CD4-positive, alpha-beta T cell treated with Interleukin-2 at 100 ng/mL for 4 hours (primary cell): ENCODE measurements around the gene ARMH4.
"Not testable (repeated sequence)": the region's sequence is repeated elsewhere in the genome, so short reads cannot be mapped to it uniquely, and the experiment has no call there.

ENCODE experiments used
- DNase-seq: peaks from one replicate; pipeline ENCODE4 v3.0.0-alpha.2; 2020; ENCODE audit warnings: low spot score

ARMH4 gene

GRCh38 chr14:58143106-58143505 lies 8.9 kb downstream of the ARMH4 start:
- DNase-seq, result no peak

GRCh38 chr14:58141893-58142292 lies 10.1 kb downstream of the ARMH4 start:
- no peak for DNase-seq

GRCh38 chr14:58138714-58139482 lies 13.1 kb downstream of the ARMH4 start:
- DNase-seq, result no peak

- no peak for DNase-seq
Observed at GRCh38 chr14:58138031-58138713, 13.8 kb downstream of the ARMH4 start.

- DNase-seq, result no peak
Observed at GRCh38 chr14:58133739-58134138, 18.3 kb downstream of the ARMH4 start.

GRCh38 chr14:58131386-58131785 lies 20.6 kb downstream of the ARMH4 start:
- no peak for DNase-seq

GRCh38 chr14:58130116-58130782 lies 21.8 kb downstream of the ARMH4 start:
- no peak for DNase-seq

- DNase-seq, result no peak
Observed at GRCh38 chr14:58129208-58129607, 22.8 kb downstream of the ARMH4 start.

GRCh38 chr14:58128416-58128815 lies 23.6 kb downstream of the ARMH4 start:
- DNase-seq, result no peak

GRCh38 chr14:58122546-58122945 lies 29.5 kb downstream of the ARMH4 start:
- not testable (repeated sequence) for DNase-seq

- DNase-seq, result no peak
Observed at GRCh38 chr14:58121530-58122186, 30.4 kb downstream of the ARMH4 start.

- DNase-seq, result no peak
Observed at GRCh38 chr14:58119381-58119780, 32.6 kb downstream of the ARMH4 start.

- no peak for DNase-seq
Observed at GRCh38 chr14:58118097-58118815, 33.8 kb downstream of the ARMH4 start.

GRCh38 chr14:58109744-58110143 lies 42.3 kb downstream of the ARMH4 start:
- DNase-seq, result no peak

GRCh38 chr14:58108717-58109116 lies 43.3 kb downstream of the ARMH4 start:
- DNase-seq, result no peak

GRCh38 chr14:58107947-58108552 lies 44.0 kb downstream of the ARMH4 start:
- DNase-seq, result peak; percentile 42

GRCh38 chr14:58107041-58107440 lies 45.0 kb downstream of the ARMH4 start:
- no peak for DNase-seq

GRCh38 chr14:58106446-58106845 lies 45.6 kb downstream of the ARMH4 start:
- DNase-seq, result no peak

GRCh38 chr14:58104808-58105207 lies 47.2 kb downstream of the ARMH4 start:
- DNase-seq, result no peak

- no peak for DNase-seq
Observed at GRCh38 chr14:58100735-58101368, 51.2 kb downstream of the ARMH4 start.

GRCh38 chr14:58099682-58100081 lies 52.3 kb downstream of the ARMH4 start:
- DNase-seq, result no peak
